B cell (primary cell): ENCODE measurements around the gene RPS6KL1. TPM values are rescaled to one million over a fixed set of nuclear protein-coding genes. Genes with fewer than 3 reads are reported as not detected.

Experiments
- ATAC-seq: fragments of 200-7000 bp; cut with Tn5 transposase; one replicate; pipeline ENCODE4 v1.10.0; 2021; ENCODE audit warnings: low read depth, mild to moderate bottlenecking, moderate number of reproducible peaks, moderate library complexity
- CTCF ChIA-PET: fragments of 350-600 bp; sonication (Branson Sonifier 250); formaldehyde crosslinking; loops from one replicate; lab custom pipeline; 2021; ENCODE audit warnings: antibody characterized with exemption, inconsistent platforms; lab: Charles Lee
- POLR2A ChIA-PET: fragments of 350-600 bp; sonication (Branson Sonifier 250); formaldehyde crosslinking; loops from one replicate; lab custom pipeline; 2021; ENCODE audit warnings: antibody characterized with exemption; lab: Charles Lee
- DNase-seq: peaks from one replicate; pipeline ENCODE4 v3.0.0; 2013
- H2AFZ ChIP-seq: 2 replicates; pipeline ENCODE4 v1.6.1; 2012; ENCODE audit warnings: mild to moderate bottlenecking, low read depth, low read length; ENCODE audit not compliant: insufficient read depth, poor library complexity, severe bottlenecking
- H3K27ac ChIP-seq, 2 donors: 1 replicate in 1 of 2; 2 replicates in 1 of 2; pipeline ENCODE4 v1.5.1; 2012 to 2013; ENCODE audit warnings: low read length in 2 of 2, mild to moderate bottlenecking in 2 of 2, moderate library complexity in 1 of 2
- H3K27me3 ChIP-seq, 4 experiments: fragments of 200-600 bp in 1 of 4; sonication (generic) in 1 of 4; replicated peaks in 1 of 4; 1 replicate in 2 of 4; 2 replicates in 2 of 4; pipeline versions ENCODE4 v1.6.1 to v1.7.0; 2013 to 2016; ENCODE audit warnings: low read length in 3 of 4, mild to moderate bottlenecking in 2 of 4, mixed read lengths in 1 of 4, moderate library complexity in 1 of 4; ENCODE audit not compliant: insufficient read depth in 4 of 4, control insufficient read depth in 3 of 4; ENCODE audit errors: control extremely low read depth in 1 of 4
- H3K36me3 ChIP-seq, 2 experiments: replicated peaks in 1 of 2; 1 replicate in 1 of 2; 2 replicates in 1 of 2; pipeline versions ENCODE4 v1.6.1 to v1.7.1; 2013; ENCODE audit warnings: low read length in 1 of 2; ENCODE audit not compliant: insufficient read depth in 2 of 2, control insufficient read depth in 1 of 2; ENCODE audit errors: control extremely low read depth in 1 of 2, extremely low read depth in 1 of 2
- H3K4me1 ChIP-seq, 2 donors: fragments of 200-600 bp in 1 of 2; sonication (generic) in 1 of 2; 1 replicate in 1 of 2; 2 replicates in 1 of 2; pipeline versions ENCODE4 v1.5.1 to v1.6.1; 2013 to 2017; ENCODE audit warnings: low read length in 2 of 2; ENCODE audit not compliant: control insufficient read depth in 2 of 2, insufficient read depth in 2 of 2
- H3K4me2 ChIP-seq: replicated peaks from 2 replicates; pipeline ENCODE3; 2012; ENCODE audit warnings: mild to moderate bottlenecking, low read depth, low read length; ENCODE audit not compliant: poor library complexity, severe bottlenecking
- H3K4me3 ChIP-seq, 5 experiments: fragments of 200-600 bp in 1 of 5; sonication (generic) in 1 of 5; 1 replicate in 3 of 5; 2 replicates in 2 of 5; pipeline versions ENCODE4 v1.5.1 to v1.7.0; 2011 to 2016; ENCODE audit warnings: low read length in 4 of 5, mild to moderate bottlenecking in 4 of 5, low read depth in 2 of 5, control low read depth in 1 of 5, moderate library complexity in 1 of 5; ENCODE audit not compliant: insufficient read depth in 1 of 5; ENCODE audit errors: control extremely low read depth in 1 of 5, extremely low read depth in 1 of 5
- H3K79me2 ChIP-seq: fragments of 200-600 bp; sonication (generic); one replicate; pipeline ENCODE4 v1.6.0; 2016; ENCODE audit warnings: low read length; ENCODE audit not compliant: control insufficient read depth, insufficient read depth
- H3K9ac ChIP-seq: fragments of 200-600 bp; sonication (generic); 2 replicates; pipeline ENCODE4 v1.6.1; 2017; ENCODE audit warnings: mild to moderate bottlenecking, low read length, moderate library complexity
- H3K9me3 ChIP-seq, 3 donors: one replicate each; pipeline versions ENCODE4 v1.6.1 to v1.7.1; 2013; ENCODE audit warnings: low read length in 2 of 3; ENCODE audit not compliant: control insufficient read depth in 2 of 3, insufficient read depth in 1 of 3; ENCODE audit errors: control extremely low read depth in 1 of 3
- H4K20me1 ChIP-seq: 2 replicates; pipeline ENCODE4 v1.6.0; 2012; ENCODE audit warnings: mild to moderate bottlenecking, low read length; ENCODE audit not compliant: insufficient read depth, control insufficient read depth, poor library complexity, severe bottlenecking
- H3K27ac Mint-ChIP-seq: one replicate; pipeline ENCODE4 v1.8.0; 2021; ENCODE audit warnings: mixed read lengths
- H3K27me3 Mint-ChIP-seq: one replicate; pipeline ENCODE4 v1.8.0; 2021; ENCODE audit warnings: mixed read lengths
- H3K4me1 Mint-ChIP-seq: one replicate; pipeline ENCODE4 v1.8.0; 2021; ENCODE audit warnings: mixed read lengths
- H3K4me3 Mint-ChIP-seq: one replicate; pipeline ENCODE4 v1.8.0; 2021; ENCODE audit warnings: mixed read lengths
- H3K9me3 Mint-ChIP-seq: one replicate; pipeline ENCODE4 v1.8.0; 2022; ENCODE audit warnings: mixed read lengths; ENCODE audit not compliant: insufficient read depth
- EZH2 ChIP-seq: IDR thresholded peaks from 2 replicates; pipeline ENCODE4 v1.6.1; 2012; ENCODE audit warnings: borderline replicate concordance, low read depth, mild to moderate bottlenecking, moderate library complexity, low read length; ENCODE audit not compliant: insufficient read depth, poor library complexity, severe bottlenecking
- WGBS: methylation state at CpG from one replicate; pipeline ENCODE4 v1.1.5; 2013; ENCODE audit warnings: missing lambda C conversion rate; ENCODE audit not compliant: insufficient coverage; 5-methylcytosine and 5-hydroxymethylcytosine counted together
- intact Hi-C: fragments of 100-400 bp; cut with micrococcal nuclease; formaldehyde crosslinking; loops from one replicate; pipeline ENCODE4 v1.10.0; 2022
- polyA plus RNA-seq: library from polyadenylated mRNA; depleted of rRNA; stranded (reverse); fragments of >200 nt; gene quantifications from 2 replicates; pipeline ENCODE4 v1.2.3, GENCODE V29; 2012
- total RNA-seq, 2 donors: library from RNA; stranded (reverse); fragments of 120-200 nt in 1 of 2; gene quantifications; 1 replicate in 1 of 2; 2 replicates in 1 of 2; pipeline versions ENCODE4 v1.2.3 to v1.2.4, GENCODE V29; 2013 to 2022
- TF ChIP-seq, protein P1 (sequence below): fragments of 200-600 bp; IDR thresholded peaks from one replicate; pipeline ENCODE4 v1.8.0; 2022; ENCODE audit warnings: antibody characterized with exemption, mild to moderate bottlenecking

Gene RPS6KL1
- total and polyA plus RNA-seq, 2 donors (not counting 1 experiment from before 2014, with no cell fraction given), result 3.4 to 4.4 TPM

DNA sequence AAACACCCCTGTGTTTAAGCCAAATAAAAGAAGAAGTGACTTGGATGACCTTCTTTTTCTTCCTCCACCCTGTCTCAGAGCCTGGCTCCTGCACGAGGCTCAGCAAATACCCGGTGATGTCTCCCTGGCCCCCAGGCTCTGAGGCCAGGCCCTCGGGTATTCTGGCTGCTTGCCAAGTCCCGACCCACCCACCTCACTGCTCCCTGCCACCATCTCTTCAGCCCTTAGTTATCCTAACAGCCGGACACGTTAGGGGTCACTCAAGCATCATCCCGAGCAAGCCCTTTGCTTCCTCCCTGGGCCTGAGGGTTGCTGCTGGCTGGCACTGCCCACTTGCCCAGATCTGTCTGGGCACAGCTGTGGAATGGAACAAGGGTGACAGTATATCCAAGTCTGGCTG is 7.2 kb downstream of the RPS6KL1 start:
- H3K27me3 ChIP-seq, result no peaks in the 10 kb centered on the region
- no peaks in the 10 kb centered on the region for H3K79me2 ChIP-seq
- no peaks in the 10 kb centered on the region for H3K9me3 Mint-ChIP-seq
- H4K20me1 ChIP-seq, result no peaks in the 10 kb centered on the region
- H3K27me3 Mint-ChIP-seq, result no peaks in the 10 kb centered on the region
- H3K9ac ChIP-seq, result no peak overlapping the region
- DNase-seq, result no peak
- intact Hi-C loops, result no loop called here
- no peak overlapping the region for H3K27ac Mint-ChIP-seq
- H3K36me3 ChIP-seq, result no peaks in the 10 kb centered on the region
- no peaks in the 10 kb centered on the region for H3K4me1 Mint-ChIP-seq
- no peaks in the 10 kb centered on the region for H3K4me1 ChIP-seq
- H3K4me3 Mint-ChIP-seq, result no peak overlapping the region
- no peak overlapping the region for H3K4me2 ChIP-seq
- no peak overlapping the region for H2AFZ ChIP-seq
- ATAC-seq, result no peak
- WGBS, result 69% methylated on average over 7 of the region's 7 CpGs
- no peak overlapping the region for H3K4me3 ChIP-seq
- ChIA-PET POLR2A (no interaction called here), CTCF (interaction anchor here (0.9 to 1.9 kb wide), 5 partner anchors 55 to 174 kb away, joined by 3 to 5 read pairs (median 4); no protein-coding TSS in a partner anchor)
- H3K9me3 ChIP-seq, result no peaks in the 10 kb centered on the region
- no peak for TF ChIP-seq EZH2
- TF ChIP-seq, protein P1, sequence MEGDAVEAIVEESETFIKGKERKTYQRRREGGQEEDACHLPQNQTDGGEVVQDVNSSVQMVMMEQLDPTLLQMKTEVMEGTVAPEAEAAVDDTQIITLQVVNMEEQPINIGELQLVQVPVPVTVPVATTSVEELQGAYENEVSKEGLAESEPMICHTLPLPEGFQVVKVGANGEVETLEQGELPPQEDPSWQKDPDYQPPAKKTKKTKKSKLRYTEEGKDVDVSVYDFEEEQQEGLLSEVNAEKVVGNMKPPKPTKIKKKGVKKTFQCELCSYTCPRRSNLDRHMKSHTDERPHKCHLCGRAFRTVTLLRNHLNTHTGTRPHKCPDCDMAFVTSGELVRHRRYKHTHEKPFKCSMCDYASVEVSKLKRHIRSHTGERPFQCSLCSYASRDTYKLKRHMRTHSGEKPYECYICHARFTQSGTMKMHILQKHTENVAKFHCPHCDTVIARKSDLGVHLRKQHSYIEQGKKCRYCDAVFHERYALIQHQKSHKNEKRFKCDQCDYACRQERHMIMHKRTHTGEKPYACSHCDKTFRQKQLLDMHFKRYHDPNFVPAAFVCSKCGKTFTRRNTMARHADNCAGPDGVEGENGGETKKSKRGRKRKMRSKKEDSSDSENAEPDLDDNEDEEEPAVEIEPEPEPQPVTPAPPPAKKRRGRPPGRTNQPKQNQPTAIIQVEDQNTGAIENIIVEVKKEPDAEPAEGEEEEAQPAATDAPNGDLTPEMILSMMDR, result no peak
- no peak overlapping the region for H3K27ac ChIP-seq

DNA sequence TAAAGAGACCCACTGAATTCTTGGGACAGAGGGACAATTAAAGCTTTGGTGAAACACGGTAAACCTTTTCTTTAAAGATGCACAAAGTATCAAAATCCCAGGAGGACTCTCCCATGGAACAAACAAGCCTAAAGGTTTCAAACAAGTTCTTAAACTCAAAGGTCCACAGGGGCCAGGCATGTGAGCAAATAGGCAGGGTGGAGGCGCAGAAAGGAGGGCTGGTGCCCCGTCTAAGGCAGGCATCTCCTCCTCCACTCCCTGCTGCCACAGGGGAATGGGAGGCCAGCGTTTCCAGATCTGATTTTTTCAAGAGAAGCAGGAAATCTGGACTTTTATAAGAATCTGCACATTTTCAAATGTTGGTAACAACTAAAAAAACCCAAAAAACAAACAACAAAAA is 7.6 kb downstream of the RPS6KL1 start:
- H3K27ac ChIP-seq, result no peak overlapping the region
- Mint-ChIP-seq H3K27me3 (no peaks in the 10 kb centered on the region), H3K27ac (no peak overlapping the region), H3K4me1 (no peaks in the 10 kb centered on the region), H3K4me3 (no peak overlapping the region), H3K9me3 (no peaks in the 10 kb centered on the region)
- intact Hi-C loops, result no loop called here
- ChIA-PET POLR2A (no interaction called here), CTCF (interaction anchor here (0.9 to 1.9 kb wide), 3 partner anchors 54 to 174 kb away, joined by 4 to 5 read pairs (median 4); no protein-coding TSS in a partner anchor)
- H3K4me2 ChIP-seq, result no peak overlapping the region
- no peak overlapping the region for H3K9ac ChIP-seq
- H2AFZ ChIP-seq, result no peak overlapping the region
- H3K79me2 ChIP-seq, result no peaks in the 10 kb centered on the region
- ATAC-seq, result no peak
- DNase-seq, result no peak
- 100% methylated on average over 1 of the region's 4 CpGs for WGBS
- no peaks in the 10 kb centered on the region for H3K4me1 ChIP-seq
- no peaks in the 10 kb centered on the region for H4K20me1 ChIP-seq
- no peaks in the 10 kb centered on the region for H3K27me3 ChIP-seq
- no peaks in the 10 kb centered on the region for H3K9me3 ChIP-seq
- H3K36me3 ChIP-seq, result no peaks in the 10 kb centered on the region
- no peak for TF ChIP-seq EZH2
- TF ChIP-seq, protein P1, result no peak
- H3K4me3 ChIP-seq, result no peak overlapping the region
